SU-DHL-6 (cell line): ENCODE results near the gene FXYD1.
"Not testable (repeated sequence)": the region's sequence is repeated elsewhere in the genome, so short reads cannot be mapped to it uniquely, and the experiment has no call there.

ENCODE experiments used
- H2AFZ ChIP-seq: fragments of 200-600 bp; sonication (generic); 2 replicates; pipeline ENCODE4 v1.6.1; 2014; ENCODE audit warnings: low read depth, mild to moderate bottlenecking, moderate library complexity, mixed read lengths, antibody characterized with exemption, low read length; ENCODE audit not compliant: severe bottlenecking
- H3F3A ChIP-seq: fragments of 200-600 bp; shearing (Covaris generic); 2 replicates; pipeline ENCODE4 v1.6.0; 2016; ENCODE audit warnings: antibody characterized with exemption, mild to moderate bottlenecking; ENCODE audit not compliant: insufficient read depth
- H3K27ac ChIP-seq: fragments of 200-600 bp; sonication (generic); 2 replicates; pipeline ENCODE4 v1.5.1; 2016; ENCODE audit warnings: low read depth, mild to moderate bottlenecking, low read length, moderate library complexity, mixed read lengths
- H3K27me3 ChIP-seq: fragments of 200-600 bp; sonication (generic), shearing (Covaris generic); 2 replicates; pipeline ENCODE4 v1.6.0; 2014; ENCODE audit warnings: mild to moderate bottlenecking, low read length
- H3K36me3 ChIP-seq: fragments of 200-600 bp; sonication (generic); 2 replicates; pipeline ENCODE4 v1.6.1; 2014; ENCODE audit warnings: mild to moderate bottlenecking, low read length, mixed read lengths
- H3K4me2 ChIP-seq: fragments of 300-600, 200-600 bp; shearing (Covaris generic), sonication (generic); 2 replicates; pipeline ENCODE4 v1.6.0; 2014; ENCODE audit warnings: low read length, low read depth, mild to moderate bottlenecking; ENCODE audit not compliant: poor library complexity, severe bottlenecking
- H3K4me3 ChIP-seq: fragments of 200-600 bp; sonication (generic); 2 replicates; pipeline ENCODE4 v1.5.1; 2014; ENCODE audit warnings: antibody characterized with exemption, low read length, mild to moderate bottlenecking, mixed read lengths; ENCODE audit not compliant: insufficient read depth, poor library complexity, severe bottlenecking
- H3K79me2 ChIP-seq: fragments of 200-600 bp; sonication (generic); 2 replicates; pipeline ENCODE4 v1.6.1; 2014; ENCODE audit warnings: mild to moderate bottlenecking, low read length, moderate library complexity; ENCODE audit not compliant: insufficient read depth
- H3K9ac ChIP-seq: fragments of 200-600 bp; sonication (generic); 2 replicates; pipeline ENCODE4 v1.7.0; 2014; ENCODE audit warnings: mild to moderate bottlenecking, low read length
- H3K9me2 ChIP-seq: fragments of 200-600 bp; sonication (generic); replicated peaks from 2 replicates; pipeline ENCODE4 v1.6.1; 2014; ENCODE audit warnings: low read length; ENCODE audit not compliant: insufficient read depth
- H3K9me3 ChIP-seq: fragments of 200-600 bp; sonication (generic); 2 replicates; pipeline ENCODE4 v1.6.1; 2014; ENCODE audit warnings: low read length, mixed read lengths; ENCODE audit not compliant: insufficient read depth
- H4K20me1 ChIP-seq: fragments of 200-600 bp; sonication (generic); 2 replicates; pipeline ENCODE4 v1.6.1; 2014; ENCODE audit warnings: low read depth, mild to moderate bottlenecking, antibody characterized with exemption, low read length, moderate library complexity, mixed read lengths
- EZH2phosphoT487 ChIP-seq: fragments of 200-600 bp; sonication (generic), shearing (Covaris generic); conservative IDR thresholded peaks from 2 replicates; pipeline ENCODE4 v1.6.1; 2018; ENCODE audit warnings: mild to moderate bottlenecking, antibody characterized with exemption, low read length, moderate library complexity, mixed read lengths
- TF ChIP-seq, protein P1 (sequence below): fragments of 200-600 bp; sonication (generic); IDR thresholded peaks from one replicate; pipeline ENCODE4 v1.5.1; 2017; ENCODE audit warnings: antibody characterized with exemption, mild to moderate bottlenecking, low read length, moderate library complexity; ENCODE audit not compliant: insufficient read depth, poor library complexity, severe bottlenecking

The FXYD1 gene

DNA sequence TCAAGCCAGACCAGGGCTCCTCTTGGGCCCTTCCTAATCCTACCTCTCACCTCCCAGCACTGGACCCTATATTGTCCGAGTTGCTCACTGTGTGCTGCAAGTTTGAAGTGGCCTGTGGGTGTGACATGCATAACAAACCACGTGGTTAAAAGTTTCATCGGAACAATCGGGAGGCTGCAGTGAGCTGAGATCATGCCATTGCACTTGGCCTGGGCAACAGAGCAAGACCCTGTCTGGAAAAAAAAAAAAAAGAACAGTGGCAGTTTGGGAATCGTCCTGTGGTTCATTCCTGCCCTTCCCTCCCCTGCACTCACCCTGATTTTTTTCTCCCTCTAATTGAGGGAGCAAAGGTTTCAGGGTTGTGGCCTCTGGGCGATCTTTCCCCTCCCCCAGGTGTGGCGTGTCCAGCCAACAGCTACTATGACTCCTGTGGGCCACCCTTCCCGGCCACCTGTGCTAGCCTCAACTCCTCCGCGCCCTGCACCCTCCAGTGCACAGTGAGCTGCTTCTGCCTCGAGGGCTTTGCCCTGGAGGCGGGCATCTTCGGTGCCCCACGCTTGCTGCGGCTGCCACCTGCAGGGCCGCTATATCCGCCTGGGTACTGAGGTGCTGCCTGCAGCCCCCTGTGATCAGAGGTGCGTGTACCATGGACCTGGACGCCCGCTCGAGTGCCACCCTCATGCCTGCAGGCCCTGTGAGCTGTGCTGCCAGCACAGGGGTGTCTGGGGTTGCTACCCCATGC, 39.3 kb upstream of the FXYD1 start:
- no peaks in the 10 kb centered on the region for H3K9me3 ChIP-seq
- no peaks in the 10 kb centered on the region for H3K9me2 ChIP-seq
- H3K79me2 ChIP-seq = no peaks in the 10 kb centered on the region
- no peaks in the 10 kb centered on the region for H3K36me3 ChIP-seq
- H3K27ac ChIP-seq = no peak overlapping the region
- TF ChIP-seq EZH2phosphoT487 = no peak
- TF ChIP-seq, protein P1, sequence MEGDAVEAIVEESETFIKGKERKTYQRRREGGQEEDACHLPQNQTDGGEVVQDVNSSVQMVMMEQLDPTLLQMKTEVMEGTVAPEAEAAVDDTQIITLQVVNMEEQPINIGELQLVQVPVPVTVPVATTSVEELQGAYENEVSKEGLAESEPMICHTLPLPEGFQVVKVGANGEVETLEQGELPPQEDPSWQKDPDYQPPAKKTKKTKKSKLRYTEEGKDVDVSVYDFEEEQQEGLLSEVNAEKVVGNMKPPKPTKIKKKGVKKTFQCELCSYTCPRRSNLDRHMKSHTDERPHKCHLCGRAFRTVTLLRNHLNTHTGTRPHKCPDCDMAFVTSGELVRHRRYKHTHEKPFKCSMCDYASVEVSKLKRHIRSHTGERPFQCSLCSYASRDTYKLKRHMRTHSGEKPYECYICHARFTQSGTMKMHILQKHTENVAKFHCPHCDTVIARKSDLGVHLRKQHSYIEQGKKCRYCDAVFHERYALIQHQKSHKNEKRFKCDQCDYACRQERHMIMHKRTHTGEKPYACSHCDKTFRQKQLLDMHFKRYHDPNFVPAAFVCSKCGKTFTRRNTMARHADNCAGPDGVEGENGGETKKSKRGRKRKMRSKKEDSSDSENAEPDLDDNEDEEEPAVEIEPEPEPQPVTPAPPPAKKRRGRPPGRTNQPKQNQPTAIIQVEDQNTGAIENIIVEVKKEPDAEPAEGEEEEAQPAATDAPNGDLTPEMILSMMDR = no peak
- H3K27me3 ChIP-seq = no peaks in the 10 kb centered on the region
- H4K20me1 ChIP-seq = no peaks in the 10 kb centered on the region
- H2AFZ ChIP-seq = no peak overlapping the region
- no peak overlapping the region for H3K4me3 ChIP-seq
- no peak overlapping the region for H3K9ac ChIP-seq
- no peak overlapping the region for H3K4me2 ChIP-seq
- peaks cover 5% of the 10 kb centered on the region; the same call in 1 of the 2 replicates for H3F3A ChIP-seq

- H3K9me3 ChIP-seq = no peaks in the 10 kb centered on the region
- no peaks in the 10 kb centered on the region for H4K20me1 ChIP-seq
- H3K4me2 ChIP-seq = no peak overlapping the region
- no peaks in the 10 kb centered on the region for H3K9me2 ChIP-seq
- no peak overlapping the region for H3K27ac ChIP-seq
- no peaks in the 10 kb centered on the region for H3K27me3 ChIP-seq
- no peak overlapping the region for H2AFZ ChIP-seq
- no peaks in the 10 kb centered on the region for H3K79me2 ChIP-seq
- H3F3A ChIP-seq = no peaks in the 10 kb centered on the region
- H3K9ac ChIP-seq = no peak overlapping the region
- TF ChIP-seq, protein P1 = no peak
- no peak for TF ChIP-seq EZH2phosphoT487
- H3K36me3 ChIP-seq = no peaks in the 10 kb centered on the region
- H3K4me3 ChIP-seq = no peak overlapping the region
Observed at GRCh38 chr19:35099897-35100275, 38.7 kb upstream of the FXYD1 start.

DNA sequence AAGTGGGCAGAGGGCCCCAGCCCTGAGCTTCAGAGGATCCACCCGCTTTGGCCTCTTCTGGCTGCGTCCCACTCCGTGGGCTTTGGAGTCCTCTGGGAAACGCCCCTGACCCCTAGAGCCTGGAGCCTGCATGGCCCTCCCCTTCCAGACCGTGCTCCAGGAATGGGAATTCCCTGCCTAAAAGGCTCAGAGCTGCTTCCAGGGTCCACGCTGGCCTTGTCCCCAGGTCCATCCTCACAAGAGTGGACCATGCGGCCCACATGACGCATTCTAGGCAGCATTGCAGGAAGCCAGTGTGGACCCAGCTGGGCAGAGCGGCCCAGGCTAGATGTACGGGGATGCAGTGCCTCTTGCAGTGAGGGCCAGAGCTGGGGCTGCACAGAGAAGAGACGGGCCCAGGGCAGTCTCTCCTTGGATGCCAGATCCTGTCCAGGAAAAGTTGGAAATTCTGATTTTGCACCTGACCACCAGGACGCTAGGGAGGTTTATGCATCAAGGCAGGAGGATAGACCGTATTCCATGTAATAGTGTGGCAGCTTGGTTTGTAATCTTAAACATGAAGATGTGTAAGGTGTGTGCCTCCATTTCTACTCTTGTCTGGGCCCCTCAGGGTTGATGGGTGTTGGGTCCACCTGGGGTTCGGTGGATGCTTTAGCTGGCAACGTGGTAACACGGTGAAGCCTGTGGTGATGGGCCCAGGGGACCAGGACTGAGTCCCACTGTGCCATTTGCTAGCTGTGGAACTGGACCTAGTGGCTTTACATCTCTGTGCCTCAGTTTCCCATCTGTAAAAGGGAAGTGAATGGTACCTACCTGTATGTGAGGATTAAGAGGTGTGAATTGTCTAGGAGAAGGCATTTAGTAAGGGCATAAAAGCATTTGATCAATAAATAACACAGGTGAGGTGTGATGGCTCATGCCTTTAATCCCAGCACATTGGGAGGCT, 37.8 kb upstream of the FXYD1 start:
- Histone ChIP-seq H2AFZ (no peak overlapping the region), H3F3A (no peaks in the 10 kb centered on the region), H3K4me3 (no peak overlapping the region), H3K9me3 (no peaks in the 10 kb centered on the region), H3K27me3 (no peaks in the 10 kb centered on the region), H3K27ac (no peak overlapping the region), H3K36me3 (no peaks in the 10 kb centered on the region), H4K20me1 (no peaks in the 10 kb centered on the region), H3K9me2 (no peaks in the 10 kb centered on the region), H3K4me2 (no peak overlapping the region), H3K9ac (no peak overlapping the region), H3K79me2 (no peaks in the 10 kb centered on the region)
- TF ChIP-seq, protein P1 = no peak
- TF ChIP-seq EZH2phosphoT487 = no peak

- not testable (repeated sequence) for H3K9me3 ChIP-seq, H4K20me1 ChIP-seq, H2AFZ ChIP-seq, H3K4me3 ChIP-seq, H3K9ac ChIP-seq, H3K27ac ChIP-seq, H3F3A ChIP-seq, H3K79me2 ChIP-seq, H3K27me3 ChIP-seq, H3K4me2 ChIP-seq, H3K36me3 ChIP-seq, H3K9me2 ChIP-seq
Observed at GRCh38 chr19:35101949-35102348, 36.7 kb upstream of the FXYD1 start.

- H4K20me1 ChIP-seq, H3K9me2 ChIP-seq, H3F3A ChIP-seq, H3K9me3 ChIP-seq, H3K36me3 ChIP-seq, H3K27me3 ChIP-seq, H3K9ac ChIP-seq, H2AFZ ChIP-seq, H3K79me2 ChIP-seq, H3K4me3 ChIP-seq, H3K4me2 ChIP-seq, H3K27ac ChIP-seq: not testable (repeated sequence)
Observed at GRCh38 chr19:35103614-35104013, 35.0 kb upstream of the FXYD1 start.
